HG03457 (cell line): ENCODE results near the gene TOGARAM2.
"Not testable (repeated sequence)": the region's sequence is repeated elsewhere in the genome, so short reads cannot be mapped to it uniquely, and the experiment has no call there.

Experiments
- ATAC-seq: cut with Tn5 transposase; IDR thresholded peaks from one replicate; pipeline ENCODE4 v1.9.1; 2021; ENCODE audit warnings: moderate number of reproducible peaks; ENCODE audit not compliant: unreplicated experiment

TOGARAM2 gene

DNA sequence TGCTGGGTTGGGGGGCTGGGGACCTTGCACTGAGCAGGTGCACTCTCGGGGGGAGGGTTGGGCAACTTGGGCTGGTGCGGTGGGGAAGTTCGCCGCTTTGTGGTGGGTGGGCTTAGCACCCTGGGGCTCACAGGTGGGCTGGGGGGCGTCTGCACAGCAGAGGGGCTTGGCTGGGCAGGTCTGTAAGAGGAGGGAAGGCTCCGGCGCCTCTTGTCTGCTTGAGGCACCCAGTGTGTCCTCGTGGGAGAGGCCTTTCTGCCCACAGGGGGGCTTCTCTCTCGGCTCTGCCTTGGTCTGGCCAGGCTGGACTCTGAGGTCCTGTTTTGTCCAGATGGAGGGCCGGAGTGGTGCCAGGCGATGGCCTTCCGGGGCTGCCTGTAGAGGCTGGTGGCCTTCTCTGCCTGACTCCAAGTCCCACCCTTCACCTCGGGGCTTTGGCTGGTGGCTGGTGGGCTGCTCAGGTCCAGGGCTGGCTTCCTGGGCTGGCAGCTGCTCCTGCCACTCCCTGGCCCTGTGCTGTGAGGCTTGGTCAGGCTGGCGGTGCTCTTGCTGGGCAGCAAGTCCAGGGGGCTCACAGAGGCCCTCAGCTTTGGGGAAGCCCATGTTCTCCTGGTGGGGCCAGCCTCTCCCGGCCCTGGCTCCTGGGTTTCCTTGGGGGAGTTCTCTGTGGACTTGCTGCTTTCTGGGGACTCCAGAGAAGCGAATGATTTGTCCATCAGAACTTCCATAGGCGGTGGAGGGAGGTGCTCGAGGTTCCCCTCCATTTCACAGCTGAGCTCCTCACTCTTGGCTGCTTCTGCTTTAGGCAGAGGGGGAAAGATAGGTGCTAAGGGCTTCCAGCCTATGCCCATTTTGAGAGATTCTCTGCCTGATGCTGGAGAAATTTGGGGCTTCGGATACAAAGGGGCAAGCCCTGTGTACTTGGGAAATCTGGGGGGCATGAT lies 90.2 kb downstream of the TOGARAM2 start:
- ATAC-seq: no peak

DNA sequence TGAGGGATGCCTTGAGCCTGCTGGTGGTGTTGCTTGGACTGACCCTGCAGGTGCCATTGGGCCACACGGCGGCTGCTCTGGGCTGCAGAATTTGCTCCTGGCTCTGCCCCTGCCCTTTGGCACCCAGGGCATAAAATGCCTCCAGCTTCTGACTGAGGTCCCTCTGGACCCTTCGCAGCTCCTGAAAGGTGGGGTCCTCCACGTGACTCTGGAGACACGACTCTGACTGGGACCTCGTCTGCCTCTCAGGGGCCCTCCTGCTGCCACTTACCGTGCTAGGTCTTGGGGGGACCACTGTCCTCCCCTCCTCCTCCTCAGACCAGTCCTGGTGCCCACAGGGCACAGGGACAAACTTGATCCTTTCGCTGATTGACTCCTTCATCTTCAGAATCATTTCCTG lies 91.2 kb downstream of the TOGARAM2 start:
- ATAC-seq: no peak

DNA sequence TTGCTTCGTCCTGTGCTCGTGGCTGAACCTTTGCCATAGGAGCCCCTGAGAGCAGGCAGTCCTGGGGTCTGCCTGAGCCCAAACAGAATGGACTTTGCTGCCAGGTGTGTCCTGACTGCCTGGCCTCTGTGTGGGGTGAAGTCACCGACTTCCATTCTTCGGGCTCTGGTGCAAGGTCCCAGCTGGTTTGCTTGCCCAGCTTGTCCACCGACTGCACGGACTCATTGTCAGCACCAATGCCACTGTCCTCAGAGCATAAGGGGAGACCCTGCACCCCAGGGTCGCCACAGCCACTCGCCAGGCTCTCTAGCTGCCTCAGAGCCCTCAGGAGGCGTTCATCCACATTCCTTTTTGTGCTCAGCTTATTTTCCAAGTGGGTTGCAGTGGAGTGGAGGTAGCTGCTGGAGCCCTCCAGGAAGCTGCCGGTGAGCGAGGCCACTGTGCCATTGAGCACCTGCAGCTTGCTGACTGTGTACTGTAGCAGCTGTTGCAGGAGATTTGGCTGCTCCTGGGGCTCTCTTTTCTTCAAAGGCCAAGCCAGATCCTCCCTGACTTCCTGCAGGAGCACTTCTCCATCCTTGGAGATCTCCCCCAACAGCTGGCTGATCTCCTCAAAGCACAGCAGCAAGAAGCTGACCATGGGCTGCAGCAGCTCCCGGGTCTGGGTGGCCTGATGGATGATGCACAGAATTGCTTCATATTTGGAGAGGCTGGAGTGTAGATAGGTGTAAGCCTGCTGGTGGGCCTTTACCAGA lies 92.0 kb downstream of the TOGARAM2 start:
- no peak for ATAC-seq

DNA sequence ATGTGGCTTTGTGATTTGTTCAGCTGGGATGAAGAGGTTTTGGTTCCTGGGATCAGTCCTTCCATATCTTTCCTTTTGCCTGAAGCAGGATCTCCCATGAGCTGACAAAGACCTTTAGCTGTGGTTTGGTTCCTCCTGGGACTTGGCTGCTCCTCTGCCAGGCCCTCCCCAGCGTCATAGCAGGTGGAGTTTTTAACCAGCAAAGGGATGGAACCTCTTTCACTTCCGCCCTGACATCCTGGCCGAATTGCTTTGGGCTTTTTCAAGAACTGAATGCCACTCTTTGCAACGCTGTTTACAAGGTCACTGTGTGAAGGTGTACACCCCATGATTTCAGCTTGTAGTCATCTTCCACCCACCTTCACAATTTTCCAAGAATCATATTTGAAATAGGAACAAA lies 92.8 kb downstream of the TOGARAM2 start:
- ATAC-seq: no peak

DNA sequence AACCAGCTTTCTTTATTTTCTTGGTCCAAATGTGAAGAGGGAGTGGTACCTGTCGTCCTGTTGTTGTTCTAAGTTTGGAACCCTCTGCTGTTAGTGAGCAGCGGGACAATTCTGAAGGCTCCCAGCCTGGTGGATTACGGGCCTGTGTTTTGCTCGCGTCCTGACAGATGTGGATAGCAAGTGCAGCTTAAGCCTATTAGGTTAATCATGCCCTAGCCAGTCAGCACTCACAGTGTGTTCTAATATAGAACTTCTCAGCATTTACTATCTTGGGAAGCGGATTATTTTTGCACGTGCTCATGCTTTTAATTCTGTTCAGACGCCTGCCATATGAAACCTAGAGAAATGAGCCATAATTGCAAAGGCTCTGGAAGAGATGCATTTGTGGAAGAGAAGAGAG lies 93.3 kb downstream of the TOGARAM2 start, which contains the start of gene PCARE:
Gene PCARE (minus strand): TSS at position 113 of the 400 bp plus-strand sequence. CDS start 262 bp downstream, outside the sequence.
- no peak for ATAC-seq

DNA sequence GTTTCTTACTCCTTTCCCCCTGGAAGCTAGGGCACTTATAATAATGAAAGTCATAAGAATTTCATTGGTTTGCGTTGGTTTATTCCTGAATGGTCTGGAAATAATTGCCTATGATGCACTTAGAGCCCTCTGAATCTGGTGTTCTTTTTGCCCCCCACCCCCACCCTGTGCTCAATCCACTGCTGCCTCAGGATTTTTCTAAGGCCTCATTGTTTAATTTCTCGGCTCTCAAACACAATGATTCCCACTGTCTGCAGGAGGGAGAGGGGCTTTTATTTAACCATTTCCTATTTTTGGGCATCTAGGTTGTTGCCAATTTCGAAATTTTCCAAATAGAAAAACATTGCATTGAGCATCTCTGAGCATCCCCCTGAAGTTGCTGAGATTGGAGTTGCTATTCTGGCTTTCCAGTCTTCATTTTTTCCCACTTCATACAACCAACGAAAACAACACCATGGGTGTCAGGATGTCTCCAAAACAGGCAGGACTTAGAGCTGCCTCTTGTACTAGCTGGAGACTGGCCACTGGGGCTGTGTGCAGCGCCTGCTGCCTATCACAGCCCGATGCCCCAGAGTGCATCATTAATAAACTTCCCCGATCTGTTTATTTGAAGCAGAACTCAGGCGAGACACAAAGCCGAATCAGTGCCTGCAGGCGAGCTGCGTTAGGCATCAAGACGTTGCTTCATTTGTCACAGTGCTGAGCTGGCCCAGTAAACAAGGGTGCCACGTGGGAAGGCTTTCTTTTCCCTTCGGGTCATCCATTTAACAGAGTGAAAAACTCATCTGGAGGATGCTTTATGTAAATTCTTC lies 95.0 kb downstream of the TOGARAM2 start:
- no peak for ATAC-seq

DNA sequence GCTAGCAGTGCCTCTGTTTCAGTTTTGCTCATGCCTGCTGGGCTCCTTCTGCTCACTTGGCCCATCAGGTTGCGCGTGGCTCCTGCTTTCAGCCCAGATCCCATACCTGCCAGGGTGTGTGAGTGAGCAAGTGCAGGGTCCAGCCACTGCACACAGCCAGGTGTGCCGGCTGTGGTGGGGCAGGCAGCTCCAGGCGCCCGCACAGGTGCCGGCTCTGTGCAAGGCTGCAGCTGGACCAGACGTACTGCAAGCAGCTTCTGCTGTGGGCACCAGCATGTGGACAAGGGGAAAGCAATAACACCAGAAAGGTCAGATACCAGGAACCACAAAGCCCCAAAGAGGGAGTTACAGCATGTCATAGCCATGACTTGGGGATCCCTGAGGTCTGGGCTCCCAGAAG lies 98.8 kb downstream of the TOGARAM2 start:
- no peak for ATAC-seq

DNA sequence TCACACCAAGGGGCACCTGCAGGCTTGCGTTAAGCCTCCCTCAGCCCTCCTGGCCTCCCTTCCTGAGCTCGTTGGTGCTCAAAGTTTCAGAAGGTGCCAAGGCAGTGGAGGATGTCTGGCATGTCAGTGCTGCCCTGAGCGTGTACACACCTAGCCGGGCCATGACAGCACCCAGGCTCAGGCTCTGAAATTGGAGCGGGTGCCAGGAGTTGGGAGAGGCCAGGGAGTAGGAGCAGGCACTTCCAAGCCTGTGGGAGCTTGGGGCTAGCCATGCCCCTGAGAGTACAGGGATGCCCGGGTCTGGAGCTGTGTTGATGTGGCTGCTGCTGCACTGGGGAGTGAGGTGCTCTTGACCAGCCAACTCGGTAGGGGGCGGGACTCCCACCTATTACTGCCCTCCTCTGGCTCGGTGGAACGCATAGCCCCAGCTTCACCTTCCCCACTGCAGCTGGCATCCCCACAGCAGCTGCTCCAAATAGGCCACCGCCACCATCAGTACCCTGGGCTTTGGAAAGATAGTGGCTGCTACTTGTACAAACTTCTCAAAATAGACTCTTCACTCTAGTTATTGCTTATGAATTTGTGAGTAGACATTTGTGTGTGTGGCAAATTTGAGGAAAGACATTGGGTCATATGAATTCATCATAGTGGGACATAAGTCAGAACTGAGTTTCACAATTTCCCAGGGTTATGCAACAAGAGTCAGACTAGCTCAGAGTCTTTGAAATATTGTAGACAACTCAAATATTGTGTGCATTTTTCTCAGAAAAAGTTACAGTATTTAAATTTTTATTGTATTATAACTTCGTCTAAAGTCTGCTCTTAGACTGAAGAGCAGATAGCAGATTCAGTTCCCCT lies 100.0 kb downstream of the TOGARAM2 start:
- ATAC-seq: no peak

DNA sequence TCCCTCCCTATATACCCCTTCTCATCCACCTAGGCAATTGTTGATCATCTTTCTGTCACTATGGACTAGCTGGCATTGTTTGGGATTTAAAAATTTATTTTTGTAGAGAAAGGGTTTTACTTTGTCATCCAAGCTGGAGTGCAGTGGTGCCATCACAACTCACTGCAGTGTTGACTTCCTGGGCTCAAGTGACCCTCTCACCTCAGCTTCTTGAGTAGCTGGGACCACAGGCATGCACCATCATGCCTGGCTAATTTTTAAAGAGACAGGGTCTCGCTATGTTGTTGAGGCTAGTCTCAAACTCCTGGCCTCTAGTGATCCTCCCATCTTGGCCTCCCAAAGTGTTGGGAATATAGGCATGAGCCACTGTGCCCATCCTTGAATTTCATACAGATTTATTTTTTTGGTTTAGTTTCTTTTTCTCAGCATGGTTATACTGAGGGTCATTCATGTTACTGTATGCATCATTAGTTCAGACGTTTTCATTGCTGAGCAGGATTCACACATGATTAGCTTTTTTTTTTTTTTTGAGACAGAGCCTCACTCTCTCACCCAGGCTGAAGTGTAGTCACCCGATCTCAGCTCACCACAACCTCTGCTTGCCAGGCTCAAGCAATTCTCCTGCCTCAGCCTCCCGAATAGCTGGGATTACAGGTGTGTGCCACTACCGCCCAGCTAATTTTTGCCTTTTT lies 101.9 kb downstream of the TOGARAM2 start:
- no peak for ATAC-seq

DNA sequence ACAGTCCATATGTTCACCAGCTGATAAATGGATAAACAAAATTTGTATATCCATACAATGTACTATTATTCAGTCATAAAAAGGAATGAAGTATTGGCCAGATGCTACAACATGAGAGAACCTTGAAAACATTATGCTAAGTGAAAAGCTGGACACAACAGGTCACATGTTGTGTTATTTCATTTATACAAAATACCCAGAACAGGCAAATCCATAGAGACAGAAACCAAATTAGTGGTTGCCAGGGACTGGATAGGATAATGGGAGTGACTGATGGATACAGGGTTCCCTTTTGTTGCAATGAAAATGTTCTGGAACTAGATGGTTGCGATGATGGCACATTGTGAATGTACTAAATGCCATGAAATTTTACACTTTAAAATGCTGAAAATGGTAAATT lies 103.5 kb downstream of the TOGARAM2 start:
- no peak for ATAC-seq

DNA sequence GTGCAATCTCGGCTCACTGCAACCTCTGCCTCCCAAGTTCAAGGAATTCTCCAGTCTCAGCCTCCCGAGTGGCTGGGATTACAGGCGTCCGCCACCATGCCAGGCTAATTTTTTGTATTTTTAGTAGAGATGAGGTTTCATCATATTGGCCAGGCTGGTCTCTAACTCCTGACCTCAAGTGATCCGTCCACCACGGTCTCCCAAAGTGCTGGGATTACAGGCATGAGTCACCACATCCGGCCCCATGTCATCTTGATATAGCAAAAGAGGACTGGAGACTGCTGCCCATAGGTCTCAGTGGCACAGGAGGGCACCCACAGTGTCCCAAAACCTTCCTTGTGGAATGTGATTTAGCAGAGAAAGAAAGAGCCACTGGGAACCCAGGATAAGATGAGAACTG lies 109.2 kb downstream of the TOGARAM2 start:
- ATAC-seq: not testable (repeated sequence)

DNA sequence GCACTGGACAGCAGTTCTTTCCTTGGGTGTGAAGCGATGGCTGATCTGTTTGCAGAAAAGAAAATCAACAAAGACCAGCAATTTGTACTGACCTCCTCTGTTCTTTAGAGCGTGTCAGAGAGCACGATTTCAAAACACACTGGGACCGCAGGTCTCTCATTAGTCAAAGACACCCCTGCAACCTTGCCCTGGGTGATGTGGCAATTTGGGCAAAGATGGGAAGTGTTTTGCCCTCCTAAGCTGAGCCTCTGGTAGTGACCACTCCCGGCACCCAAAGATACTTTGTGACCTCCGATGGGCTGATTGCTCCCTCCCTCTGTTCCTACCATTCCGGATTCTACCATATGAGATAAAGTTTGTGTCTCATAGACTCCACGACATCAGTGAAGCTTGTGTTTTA lies 115.9 kb downstream of the TOGARAM2 start:
- no peak for ATAC-seq

DNA sequence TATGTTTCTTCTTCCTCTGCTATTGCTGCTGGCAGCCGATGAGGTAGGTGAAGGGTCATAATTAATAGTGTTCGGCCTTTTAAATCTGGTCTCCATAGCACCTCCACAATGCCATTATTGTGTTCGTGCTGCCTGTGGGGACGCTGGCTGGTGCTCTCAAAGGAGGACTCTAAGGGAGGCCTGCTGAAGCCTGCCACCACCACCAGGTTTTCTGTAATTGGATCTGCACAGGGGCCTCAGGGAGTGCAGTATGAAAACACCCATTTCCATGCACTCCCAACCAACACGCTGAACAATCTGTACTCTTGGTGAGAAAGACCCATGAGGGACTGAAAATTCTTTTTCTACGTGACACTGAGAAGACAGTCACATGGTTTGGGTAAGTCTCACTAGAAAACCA lies 116.5 kb downstream of the TOGARAM2 start:
- no peak for ATAC-seq

DNA sequence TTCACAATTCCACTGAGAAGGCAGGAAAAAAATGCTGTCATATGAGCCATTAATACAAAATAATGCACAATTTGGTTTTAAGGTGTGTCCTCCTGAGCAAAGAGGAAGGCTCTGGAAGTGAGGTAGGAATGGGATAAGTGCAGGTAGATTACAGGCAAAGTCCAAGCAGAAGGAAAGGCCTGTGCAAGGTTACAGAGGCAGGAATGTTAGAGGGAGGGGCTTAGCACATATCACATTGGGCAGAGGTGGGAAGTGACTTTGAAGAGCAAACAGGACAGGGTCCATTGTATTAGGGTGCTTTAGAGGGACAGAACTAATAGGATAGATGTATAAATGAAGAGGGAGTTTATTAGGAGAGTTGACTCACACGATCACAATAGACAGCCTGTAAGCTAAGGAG lies 119.5 kb downstream of the TOGARAM2 start:
- ATAC-seq: no peak
